ENCODE measurements around the gene SYNE1. TPM values are rescaled to one million over a fixed set of nuclear protein-coding genes. Genes with fewer than 3 reads are reported as not detected.

SYNE1 gene
- total and polyA plus RNA-seq, 10 of the 15 experiments (the other 5 are each of a cell fraction or from before 2014, with no cell fraction given): 2.3 to 28.7 (median 14.1) TPM

DNA sequence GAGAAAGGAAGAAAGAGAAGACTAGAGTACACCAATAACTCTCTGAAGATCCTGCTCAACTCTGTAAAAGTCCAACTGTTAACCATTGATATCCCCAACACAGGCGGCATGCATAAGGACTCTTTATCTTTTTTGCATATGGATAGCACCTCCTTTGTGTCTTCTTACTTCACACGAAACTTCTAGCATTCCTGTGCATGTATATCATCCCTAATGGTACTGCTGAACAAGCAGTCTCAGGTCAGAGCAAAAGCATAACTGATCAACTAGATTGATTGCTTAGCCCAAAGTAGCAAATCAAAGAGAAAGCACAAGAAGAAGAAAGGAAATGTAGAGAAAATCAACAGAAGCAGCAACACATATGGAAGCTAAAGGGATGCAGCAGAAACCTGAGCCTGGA lies 234.4 kb downstream of the SYNE1 start (continued):
- no peak for TF ChIP-seq CEBPZ (IDR thresholded peaks at IDR 0.05; ENCODE audit: low read depth, low read length)
- TF ChIP-seq RB1 (IDR thresholded peaks at IDR 0.05; ENCODE audit: borderline replicate concordance): no peak
- no peak for TF ChIP-seq PML (IDR thresholded peaks at IDR 0.05; ENCODE audit: low read length)
- TF ChIP-seq LARP7 (IDR thresholded peaks at IDR 0.05): no peak
- TF ChIP-seq SUPT20H (IDR thresholded peaks at IDR 0.05; ENCODE audit: borderline replicate concordance, control insufficient read depth, low read depth, low read length): no peak

DNA sequence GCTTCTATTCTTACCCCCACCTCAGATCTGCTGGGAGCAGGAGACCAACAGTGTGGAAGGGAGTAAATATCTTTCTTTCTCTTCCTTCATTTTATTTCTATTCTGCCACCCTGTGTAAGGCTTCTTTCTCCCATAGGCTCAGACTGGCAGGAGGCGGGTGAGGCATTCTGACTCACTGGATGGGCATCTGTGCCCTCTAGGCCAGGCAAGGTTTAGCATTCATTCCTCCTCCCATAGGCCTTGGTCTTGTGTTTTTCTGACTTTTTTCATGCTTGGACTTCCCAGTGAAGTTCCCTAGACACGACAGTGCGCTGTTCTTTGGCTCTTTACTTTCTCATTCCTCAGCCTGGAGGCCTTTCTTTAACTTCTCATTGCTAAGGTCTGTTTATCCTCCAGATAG lies 235.2 kb downstream of the SYNE1 start:
- intact Hi-C loops (cut with micrococcal nuclease; ENCODE audit: unreplicated experiment) (no loop called here), in situ Hi-C loops (cut with MboI) (no loop called here)
- ATAC-seq (no peak; the same call in 2 of the 3 replicates), FAIRE-seq (no peak), DNase-seq (ENCODE audit: low read depth, low spot score) (no peak)
- ChIA-PET SMC1A (ENCODE audit: uncharacterized antibody, unreplicated experiment) (no interaction called here), RAD21 (ENCODE audit: unreplicated experiment) (no interaction called here), CTCF (no interaction called here), POLR2A (no interaction called here)
- Histone ChIP-seq H3K4me1 (ENCODE audit: control insufficient read depth, insufficient read depth, low read length) (no peaks in the 10 kb centered on the region), H3K9me3 (replicated peaks; ENCODE audit: control insufficient read depth, insufficient read depth, low read length) (no peaks in the 10 kb centered on the region), H3K36me3 (ENCODE audit: control insufficient read depth in 2 of 2, insufficient read depth in 2 of 2, low read length in 1 of 2) (no peaks in the 10 kb centered on the region), H3K27ac (ENCODE audit: control insufficient read depth, insufficient read depth) (no peak overlapping the region), H3K79me2 (ENCODE audit: control insufficient read depth, insufficient read depth, low read length) (no peaks in the 10 kb centered on the region), H4K20me1 (ENCODE audit: control insufficient read depth, insufficient read depth) (no peaks in the 10 kb centered on the region), H3K27me3 (replicated peaks in 1 of 2; ENCODE audit: control insufficient read depth in 2 of 2, insufficient read depth in 2 of 2, low read length in 1 of 2) (no peaks in the 10 kb centered on the region), H3K9ac (ENCODE audit: control insufficient read depth, insufficient read depth, low read length) (no peak overlapping the region), H2AFZ (ENCODE audit: control insufficient read depth, low read depth, low read length) (no peak overlapping the region), H3K4me2 (ENCODE audit: control insufficient read depth, insufficient read depth) (no peak overlapping the region), H3K4me3 (no peak overlapping the region)
- no peak for TF ChIP-seq NR2F1 (conservative IDR thresholded peaks at IDR 0.05)
- no peak for TF ChIP-seq TCF7 (IDR thresholded peaks at IDR 0.05; ENCODE audit: borderline replicate concordance)
- TF ChIP-seq SUPT20H (IDR thresholded peaks at IDR 0.05; ENCODE audit: borderline replicate concordance, control insufficient read depth, low read depth, low read length): no peak
- TF ChIP-seq BCLAF1 (IDR thresholded peaks at IDR 0.05): no peak
- TF ChIP-seq NFYA (IDR thresholded peaks at IDR 0.05; ENCODE audit: borderline replicate concordance, low read depth, low read length): no peak
- no peak for TF ChIP-seq PBX3 (IDR thresholded peaks at IDR 0.05; ENCODE audit: insufficient replicate concordance, low read depth, low read length)
- TF ChIP-seq NFIC (IDR thresholded peaks at IDR 0.05; ENCODE audit: low read depth, low read length): no peak
- TF ChIP-seq, protein P1, sequence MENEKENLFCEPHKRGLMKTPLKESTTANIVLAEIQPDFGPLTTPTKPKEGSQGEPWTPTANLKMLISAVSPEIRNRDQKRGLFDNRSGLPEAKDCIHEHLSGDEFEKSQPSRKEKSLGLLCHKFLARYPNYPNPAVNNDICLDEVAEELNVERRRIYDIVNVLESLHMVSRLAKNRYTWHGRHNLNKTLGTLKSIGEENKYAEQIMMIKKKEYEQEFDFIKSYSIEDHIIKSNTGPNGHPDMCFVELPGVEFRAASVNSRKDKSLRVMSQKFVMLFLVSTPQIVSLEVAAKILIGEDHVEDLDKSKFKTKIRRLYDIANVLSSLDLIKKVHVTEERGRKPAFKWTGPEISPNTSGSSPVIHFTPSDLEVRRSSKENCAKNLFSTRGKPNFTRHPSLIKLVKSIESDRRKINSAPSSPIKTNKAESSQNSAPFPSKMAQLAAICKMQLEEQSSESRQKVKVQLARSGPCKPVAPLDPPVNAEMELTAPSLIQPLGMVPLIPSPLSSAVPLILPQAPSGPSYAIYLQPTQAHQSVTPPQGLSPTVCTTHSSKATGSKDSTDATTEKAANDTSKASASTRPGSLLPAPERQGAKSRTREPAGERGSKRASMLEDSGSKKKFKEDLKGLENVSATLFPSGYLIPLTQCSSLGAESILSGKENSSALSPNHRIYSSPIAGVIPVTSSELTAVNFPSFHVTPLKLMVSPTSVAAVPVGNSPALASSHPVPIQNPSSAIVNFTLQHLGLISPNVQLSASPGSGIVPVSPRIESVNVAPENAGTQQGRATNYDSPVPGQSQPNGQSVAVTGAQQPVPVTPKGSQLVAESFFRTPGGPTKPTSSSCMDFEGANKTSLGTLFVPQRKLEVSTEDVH (IDR thresholded peaks at IDR 0.05; ENCODE audit: low read depth, partially characterized antibody): no peak
- 6% methylated on average over 3 of the region's 3 CpGs for WGBS (ENCODE audit: insufficient coverage, insufficient replicate concordance, low lambda C conversion rate, missing lambda C conversion rate)
- BruUV-seq (replicated peaks): no TSS peak
